Activated naive CD8-positive, alpha-beta T cell treated with anti-CD3 and anti-CD28 coated beads for 36 hours (primary cell): ENCODE data around the gene FOXL2NB. TPM values are rescaled to one million over a fixed set of nuclear protein-coding genes. Genes with fewer than 3 reads are reported as not detected.

Experiments used
- DNase-seq: peaks from one replicate; pipeline ENCODE4 v3.0.0; 2021
- H3K27ac Mint-ChIP-seq: one replicate; pipeline ENCODE4 v1.8.0; 2022; ENCODE audit warnings: mild to moderate bottlenecking, moderate library complexity, mixed read lengths
- H3K27me3 Mint-ChIP-seq: one replicate; pipeline ENCODE4 v1.8.0; 2022; ENCODE audit warnings: mild to moderate bottlenecking, mixed read lengths
- H3K36me3 Mint-ChIP-seq: one replicate; pipeline ENCODE4 v1.8.0; 2021; ENCODE audit warnings: mild to moderate bottlenecking, mixed read lengths
- H3K4me1 Mint-ChIP-seq: one replicate; pipeline ENCODE4 v1.8.0; 2021; ENCODE audit warnings: mixed read lengths
- H3K4me3 Mint-ChIP-seq: one replicate; pipeline ENCODE4 v1.8.0; 2022; ENCODE audit warnings: mild to moderate bottlenecking, moderate library complexity, mixed read lengths
- H3K9me3 Mint-ChIP-seq: one replicate; pipeline ENCODE4 v1.8.0; 2022; ENCODE audit warnings: mixed read lengths
- total RNA-seq, 2 experiments: library from RNA; stranded (reverse); gene quantifications; one replicate each; pipeline ENCODE4 v1.2.3, GENCODE V29; 2021

The FOXL2NB gene
- not detected for total RNA-seq

DNA sequence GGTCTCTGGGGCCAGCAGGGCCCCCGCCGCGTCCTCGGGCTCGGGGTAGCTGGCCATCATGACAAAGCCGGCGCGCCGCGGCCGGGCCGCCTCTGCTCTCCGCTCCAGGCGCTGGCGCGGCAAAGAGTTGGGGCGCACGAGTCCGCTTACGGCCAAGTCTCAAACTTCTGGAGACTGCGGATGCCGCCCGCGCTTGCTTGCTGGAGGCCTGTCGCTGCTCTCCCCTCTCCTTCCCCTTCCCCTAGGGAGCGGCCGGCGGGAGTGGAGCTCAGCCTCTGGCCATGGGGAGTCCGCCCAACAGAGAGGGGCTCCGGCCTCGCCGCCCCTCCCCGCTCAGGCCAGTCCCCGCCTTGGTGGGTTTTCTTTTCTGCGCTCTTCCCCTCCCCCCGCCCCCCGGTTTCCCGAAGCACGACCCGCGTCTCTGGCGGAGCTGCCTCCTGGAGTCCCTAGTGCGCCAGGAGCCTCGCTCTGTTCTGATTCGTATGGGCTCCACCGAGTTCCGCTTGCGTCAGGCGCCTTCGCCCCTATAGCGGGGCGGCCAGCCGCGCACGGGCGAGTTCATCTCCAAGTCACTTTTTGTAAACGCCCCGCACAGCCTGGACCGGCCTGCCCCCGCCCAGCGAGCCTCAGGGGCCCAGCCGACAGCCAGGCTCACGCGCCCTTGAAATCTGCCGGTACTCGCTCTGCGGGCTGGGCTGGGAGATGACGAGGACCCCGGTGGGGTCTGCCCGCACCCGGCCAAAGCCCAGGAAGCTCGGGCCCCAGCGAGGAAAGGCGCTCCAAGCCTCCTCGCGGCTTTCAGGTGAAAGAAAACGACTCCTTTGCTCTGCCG lies at the start of gene FOXL2NB, which contains the start of gene FOXL2:
Gene FOXL2NB (plus strand): TSS at position 555 of the 832 bp plus-strand sequence. CDS start 148 bp downstream, at position 703.
Gene FOXL2 (minus strand): TSS at position 475 of the 832 bp plus-strand sequence. CDS start 415 bp downstream, at position 60.
- peak; percentile 37 for DNase-seq
- no peak within 1 kb of the TSS for H3K27ac Mint-ChIP-seq
- H3K4me1 Mint-ChIP-seq: peaks cover 36% of the 10 kb centered on the region
- H3K36me3 Mint-ChIP-seq: no peaks in the 10 kb centered on the region
- H3K9me3 Mint-ChIP-seq: no peaks in the 10 kb centered on the region
- peak within 1 kb of the TSS; percentile 75 for H3K4me3 Mint-ChIP-seq
- H3K27me3 Mint-ChIP-seq: peaks cover 92% of the 10 kb centered on the region

DNA sequence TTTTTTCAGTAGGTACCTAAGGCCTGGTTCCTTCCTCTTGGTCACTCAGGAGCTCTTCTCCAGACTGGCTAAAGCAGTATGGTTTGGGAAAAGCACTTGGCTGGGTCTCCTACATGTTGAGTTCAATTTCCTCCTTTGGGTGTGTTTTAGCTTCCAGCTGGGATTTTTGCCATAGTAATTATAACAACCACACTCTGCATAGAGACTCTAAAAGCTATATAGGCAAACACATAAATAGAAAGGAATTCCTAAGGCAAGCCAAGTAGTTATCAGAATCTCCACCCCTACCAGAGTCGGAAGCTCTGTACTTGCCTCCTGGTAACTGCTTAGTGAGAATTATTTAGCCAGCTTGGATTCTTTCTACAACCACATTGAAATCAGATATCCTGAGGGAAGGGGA lies 48.7 kb upstream of the FOXL2NB start:
- Mint-ChIP-seq H3K9me3 (no peaks in the 10 kb centered on the region), H3K36me3 (no peaks in the 10 kb centered on the region), H3K4me1 (no peaks in the 10 kb centered on the region), H3K4me3 (no peak overlapping the region), H3K27ac (no peak overlapping the region), H3K27me3 (no peaks in the 10 kb centered on the region)
- no peak for DNase-seq

DNA sequence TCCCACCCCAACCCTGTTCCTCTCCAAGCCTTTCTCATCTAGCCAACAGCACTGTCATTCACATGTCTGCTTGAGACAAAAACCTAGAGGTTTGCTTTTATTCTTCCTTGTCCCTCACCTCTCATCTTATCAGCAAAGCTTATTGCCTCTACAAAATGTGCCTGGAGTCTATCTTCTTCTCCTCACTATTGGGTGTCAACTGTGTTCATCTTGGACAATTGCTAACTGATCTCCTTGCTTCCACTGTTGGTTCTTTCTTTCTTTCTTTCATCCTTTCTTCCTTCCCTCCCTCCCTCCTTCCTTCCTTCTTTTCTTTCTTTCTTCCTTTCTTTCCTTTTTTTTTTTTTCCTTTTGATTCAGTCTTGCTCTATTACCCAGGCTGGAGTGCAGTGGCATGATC lies 48.3 kb upstream of the FOXL2NB start:
- Mint-ChIP-seq H3K27me3 (no peaks in the 10 kb centered on the region), H3K36me3 (no peaks in the 10 kb centered on the region), H3K9me3 (no peaks in the 10 kb centered on the region), H3K4me3 (no peak overlapping the region), H3K4me1 (no peaks in the 10 kb centered on the region), H3K27ac (no peak overlapping the region)
- no peak for DNase-seq

DNA sequence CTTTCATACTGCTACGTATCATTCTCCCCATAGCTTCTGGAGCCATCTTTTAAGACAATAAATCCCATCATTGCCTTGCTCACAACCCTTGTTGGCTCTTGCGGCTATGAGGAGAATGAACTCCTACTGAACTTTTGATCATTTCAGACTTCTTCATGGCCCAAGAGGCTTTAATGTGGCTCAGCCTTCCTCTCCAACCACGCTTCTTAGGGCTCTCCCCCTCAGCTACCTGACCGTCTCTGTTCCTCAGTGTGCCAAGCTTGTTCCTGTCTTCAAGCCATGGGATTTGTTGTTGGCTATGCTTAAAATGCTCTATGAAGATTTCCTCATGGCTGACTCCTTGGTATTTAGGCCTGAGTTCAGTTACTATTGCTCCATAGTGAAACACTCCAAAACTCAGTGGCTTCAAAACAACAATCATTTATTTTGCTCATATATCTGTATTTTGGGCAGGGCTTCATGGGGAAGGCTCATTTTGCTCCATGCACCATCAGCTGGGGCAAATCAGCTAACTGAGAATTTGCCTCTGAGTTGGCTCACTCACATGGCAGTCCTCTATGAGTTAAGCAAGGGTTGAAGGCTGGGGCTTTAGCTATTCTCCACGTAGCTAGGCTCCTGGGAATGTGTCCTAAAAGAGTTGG lies 47.5 kb upstream of the FOXL2NB start:
- H3K27ac Mint-ChIP-seq: no peak overlapping the region
- no peaks in the 10 kb centered on the region for H3K27me3 Mint-ChIP-seq
- no peak for DNase-seq
- H3K36me3 Mint-ChIP-seq: no peaks in the 10 kb centered on the region
- H3K9me3 Mint-ChIP-seq: no peaks in the 10 kb centered on the region
- H3K4me3 Mint-ChIP-seq: no peak overlapping the region
- H3K4me1 Mint-ChIP-seq: no peaks in the 10 kb centered on the region

DNA sequence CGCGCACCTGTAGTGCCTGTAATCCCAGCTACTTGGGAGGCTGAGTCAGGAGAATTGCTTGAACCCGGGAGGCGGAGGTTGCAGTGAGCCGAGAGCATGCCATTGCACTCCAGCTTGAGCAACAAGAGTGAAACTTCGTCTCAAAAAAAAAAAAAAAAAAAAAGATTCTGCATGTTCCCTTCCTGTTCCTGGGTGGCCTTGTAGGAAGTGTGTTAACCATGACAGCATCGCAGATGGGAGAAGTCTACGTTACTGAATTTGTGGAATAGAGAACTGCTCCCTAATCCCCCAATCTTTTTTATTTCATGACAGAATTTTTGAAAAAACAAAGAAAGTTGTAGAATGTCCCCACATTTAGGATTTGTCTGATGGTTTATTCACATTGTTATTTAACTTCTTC lies 45.5 kb upstream of the FOXL2NB start:
- no peaks in the 10 kb centered on the region for H3K36me3 Mint-ChIP-seq
- H3K27me3 Mint-ChIP-seq: no peaks in the 10 kb centered on the region
- no peak overlapping the region for H3K4me3 Mint-ChIP-seq
- H3K9me3 Mint-ChIP-seq: no peaks in the 10 kb centered on the region
- no peak overlapping the region for H3K27ac Mint-ChIP-seq
- DNase-seq: no peak
- no peaks in the 10 kb centered on the region for H3K4me1 Mint-ChIP-seq

DNA sequence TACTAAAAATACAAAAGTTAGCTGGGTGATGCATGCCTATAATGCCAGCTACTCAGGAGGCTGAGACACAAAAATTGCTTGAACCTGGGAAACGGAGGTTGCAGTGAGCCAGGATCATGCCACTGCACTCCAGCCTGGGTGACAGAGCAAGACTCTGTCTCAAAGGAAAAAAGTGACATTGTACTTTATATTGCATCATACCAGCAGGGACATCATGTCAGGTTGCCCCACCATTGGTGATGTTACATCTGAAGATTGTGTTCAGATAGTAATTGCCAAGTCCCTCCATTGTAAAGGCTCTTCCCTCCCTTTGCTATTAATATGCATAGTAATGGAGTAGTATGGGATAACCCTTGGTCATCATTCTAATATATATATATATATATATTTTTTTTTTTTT lies 44.8 kb upstream of the FOXL2NB start:
- no peak overlapping the region for H3K4me3 Mint-ChIP-seq

DNA sequence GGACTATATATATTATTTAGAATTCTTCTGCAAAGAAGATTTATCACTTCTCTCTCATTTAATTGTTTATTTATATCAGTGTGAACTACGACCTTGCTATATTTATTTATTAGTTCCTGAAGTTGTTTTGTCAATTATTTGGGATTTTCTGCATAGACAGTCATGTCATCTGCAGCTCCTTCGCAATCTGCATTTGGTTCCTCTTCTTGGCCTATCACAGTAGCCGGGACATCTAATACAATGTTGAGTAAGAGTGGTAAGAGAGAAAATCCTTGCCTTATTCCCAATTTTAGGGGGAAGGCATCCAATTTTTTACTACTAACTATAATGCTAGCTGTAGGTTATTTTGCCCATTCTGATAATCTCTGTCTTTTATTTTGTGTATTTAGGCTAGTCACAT lies 39.5 kb upstream of the FOXL2NB start:
- no peaks in the 10 kb centered on the region for H3K36me3 Mint-ChIP-seq
- H3K27me3 Mint-ChIP-seq: no peaks in the 10 kb centered on the region
- H3K9me3 Mint-ChIP-seq: no peaks in the 10 kb centered on the region
- H3K27ac Mint-ChIP-seq: no peak overlapping the region
- no peak for DNase-seq
- H3K4me3 Mint-ChIP-seq: no peak overlapping the region
- no peaks in the 10 kb centered on the region for H3K4me1 Mint-ChIP-seq

More for the DNA sequence above, 44.8 kb upstream of the FOXL2NB start:
- no peaks in the 10 kb centered on the region for H3K9me3 Mint-ChIP-seq
- H3K27me3 Mint-ChIP-seq: no peaks in the 10 kb centered on the region
- no peaks in the 10 kb centered on the region for H3K4me1 Mint-ChIP-seq
- H3K27ac Mint-ChIP-seq: no peak overlapping the region
- no peak for DNase-seq
- no peaks in the 10 kb centered on the region for H3K36me3 Mint-ChIP-seq

DNA sequence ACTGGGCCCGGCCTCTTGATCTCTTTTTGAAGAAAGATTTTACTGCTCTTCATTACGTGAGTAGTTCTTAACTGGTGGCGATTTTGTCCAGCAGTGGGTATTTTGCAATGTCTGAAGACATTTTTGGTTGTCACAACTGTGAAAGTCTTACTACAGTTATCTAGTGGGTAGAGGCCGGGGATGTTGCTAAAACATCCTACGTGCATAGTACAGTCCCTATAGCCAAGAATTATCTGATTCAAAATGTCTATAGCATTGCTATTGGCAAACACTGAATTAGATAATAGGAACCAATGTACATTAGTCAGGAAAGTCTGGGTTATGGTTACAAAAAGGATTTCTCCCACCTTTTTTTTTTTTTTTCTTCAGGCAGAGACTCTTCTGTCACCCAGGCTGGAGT lies 38.2 kb upstream of the FOXL2NB start:
- no peak overlapping the region for H3K27ac Mint-ChIP-seq
- no peaks in the 10 kb centered on the region for H3K4me1 Mint-ChIP-seq
- no peak for DNase-seq
- no peaks in the 10 kb centered on the region for H3K9me3 Mint-ChIP-seq
- no peaks in the 10 kb centered on the region for H3K36me3 Mint-ChIP-seq
- H3K27me3 Mint-ChIP-seq: no peaks in the 10 kb centered on the region
- H3K4me3 Mint-ChIP-seq: no peak overlapping the region

- Mint-ChIP-seq H3K4me1 (peaks cover under 1% of the 10 kb centered on the region), H3K9me3 (no peaks in the 10 kb centered on the region), H3K36me3 (no peaks in the 10 kb centered on the region), H3K27ac (no peak overlapping the region), H3K27me3 (no peaks in the 10 kb centered on the region), H3K4me3 (no peak overlapping the region)
- no peak for DNase-seq
Observed at GRCh38 chr3:138909904-138910303, 37.1 kb upstream of the FOXL2NB start.

GRCh38 chr3:138911621-138912020 lies 35.4 kb upstream of the FOXL2NB start:
- H3K4me1 Mint-ChIP-seq: peaks cover 4% of the 10 kb centered on the region
- DNase-seq: no peak
- H3K27ac Mint-ChIP-seq: no peak overlapping the region
- no peaks in the 10 kb centered on the region for H3K27me3 Mint-ChIP-seq
- no peak overlapping the region for H3K4me3 Mint-ChIP-seq
- no peaks in the 10 kb centered on the region for H3K9me3 Mint-ChIP-seq
- no peaks in the 10 kb centered on the region for H3K36me3 Mint-ChIP-seq

GRCh38 chr3:138912237-138912636 lies 34.8 kb upstream of the FOXL2NB start:
- H3K36me3 Mint-ChIP-seq: no peaks in the 10 kb centered on the region
- H3K4me3 Mint-ChIP-seq: no peak overlapping the region

DNA sequence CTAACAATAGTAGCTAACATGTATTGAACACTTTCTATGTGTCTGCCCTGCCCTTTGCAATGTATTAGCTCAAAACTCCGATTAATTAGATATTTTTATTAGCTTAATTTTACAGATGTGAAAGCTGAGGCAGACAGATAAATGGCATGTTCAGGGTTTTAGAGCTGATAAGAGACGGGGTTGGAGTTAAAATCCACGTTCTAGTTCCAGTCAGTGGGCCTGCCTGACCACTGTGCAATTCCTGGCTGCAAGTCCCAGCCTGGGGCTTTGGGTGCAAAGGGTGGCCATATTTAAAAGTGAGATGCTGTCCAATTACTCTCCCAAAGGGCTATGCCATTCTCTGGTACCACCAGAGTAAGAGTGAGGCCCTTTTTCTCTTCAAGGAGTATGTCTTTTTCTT lies 33.3 kb upstream of the FOXL2NB start:
- Mint-ChIP-seq H3K4me3 (no peak overlapping the region), H3K4me1 (peaks cover 4% of the 10 kb centered on the region), H3K27ac (no peak overlapping the region), H3K27me3 (peaks cover 5% of the 10 kb centered on the region), H3K36me3 (no peaks in the 10 kb centered on the region), H3K9me3 (no peaks in the 10 kb centered on the region)
- no peak for DNase-seq

More at GRCh38 chr3:138912237-138912636, 34.8 kb upstream of the FOXL2NB start:
- Mint-ChIP-seq H3K27me3 (peaks cover under 1% of the 10 kb centered on the region), H3K27ac (no peak overlapping the region), H3K4me1 (peaks cover 4% of the 10 kb centered on the region), H3K9me3 (no peaks in the 10 kb centered on the region)
- DNase-seq: no peak

- Mint-ChIP-seq H3K27ac (no peak overlapping the region), H3K27me3 (peaks cover 7% of the 10 kb centered on the region), H3K4me3 (peak overlapping the region; percentile 84), H3K36me3 (no peaks in the 10 kb centered on the region), H3K9me3 (no peaks in the 10 kb centered on the region), H3K4me1 (peaks cover 4% of the 10 kb centered on the region)
- no peak for DNase-seq
Observed at GRCh38 chr3:138914870-138915502, 32.0 kb upstream of the FOXL2NB start.

GRCh38 chr3:138915503-138916498 lies 31.2 kb upstream of the FOXL2NB start:
- Mint-ChIP-seq H3K27ac (peak overlapping the region; percentile 60), H3K27me3 (peaks cover 9% of the 10 kb centered on the region), H3K4me3 (peak overlapping the region; percentile 84), H3K36me3 (no peaks in the 10 kb centered on the region), H3K4me1 (peaks cover 4% of the 10 kb centered on the region), H3K9me3 (no peaks in the 10 kb centered on the region)
- DNase-seq: peak; percentile 89
